ENCODE data around the gene IQCF2.
"Not testable (repeated sequence)": the region's sequence is repeated elsewhere in the genome, so short reads cannot be mapped to it uniquely, and the experiment has no call there.

IQCF2 gene

DNA sequence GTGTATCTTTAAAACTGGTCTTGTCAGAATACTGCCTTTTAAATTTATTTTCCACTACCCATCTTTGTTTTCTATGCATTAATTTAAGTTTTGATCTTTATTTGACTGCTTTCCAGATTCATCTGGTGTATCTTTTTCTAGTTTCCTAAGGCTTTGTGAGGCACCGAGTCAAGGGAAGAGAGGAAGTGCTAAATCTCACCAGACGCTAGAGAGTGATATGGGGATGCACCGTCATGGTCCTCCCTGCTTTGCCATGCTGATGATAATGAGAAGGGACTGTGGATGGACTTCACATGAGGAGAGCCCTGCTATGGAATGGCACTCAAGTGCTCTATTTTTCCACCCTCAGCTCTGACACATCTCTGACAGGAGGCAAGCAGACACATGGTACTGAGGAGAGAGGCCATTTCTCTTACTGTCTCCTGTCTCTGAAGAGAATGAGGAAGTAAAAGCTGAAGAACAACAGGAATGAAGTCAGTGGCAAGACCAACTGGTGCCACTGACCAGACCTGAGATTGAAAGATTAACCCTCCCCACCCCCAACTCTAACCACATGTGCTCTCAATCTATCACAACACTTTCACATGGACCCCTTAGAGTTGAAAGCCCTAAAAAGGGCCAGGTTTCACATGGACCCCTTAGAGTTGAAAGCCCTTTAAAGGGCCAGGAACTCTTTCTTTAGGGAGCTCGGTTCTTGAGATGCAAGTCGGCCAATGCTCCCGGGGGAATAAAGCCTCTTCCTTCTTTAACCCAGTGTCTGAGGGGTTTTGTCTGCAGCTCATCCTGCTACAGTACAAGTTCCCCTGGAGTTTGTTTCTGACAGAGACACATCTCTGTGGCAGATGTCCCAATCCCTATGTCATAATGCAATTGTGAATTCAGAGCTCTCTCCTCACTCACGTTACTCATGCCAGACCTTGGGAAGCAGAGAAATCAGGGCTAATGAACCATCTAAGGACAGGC is at the start of gene IQCF2:
IQCF2 (plus strand) TSS at position 913 of the 963 bp plus-strand sequence. CDS start 52 bp downstream, outside the sequence.
- no peak for DNase-seq (ENCODE audit: low read depth)

DNA sequence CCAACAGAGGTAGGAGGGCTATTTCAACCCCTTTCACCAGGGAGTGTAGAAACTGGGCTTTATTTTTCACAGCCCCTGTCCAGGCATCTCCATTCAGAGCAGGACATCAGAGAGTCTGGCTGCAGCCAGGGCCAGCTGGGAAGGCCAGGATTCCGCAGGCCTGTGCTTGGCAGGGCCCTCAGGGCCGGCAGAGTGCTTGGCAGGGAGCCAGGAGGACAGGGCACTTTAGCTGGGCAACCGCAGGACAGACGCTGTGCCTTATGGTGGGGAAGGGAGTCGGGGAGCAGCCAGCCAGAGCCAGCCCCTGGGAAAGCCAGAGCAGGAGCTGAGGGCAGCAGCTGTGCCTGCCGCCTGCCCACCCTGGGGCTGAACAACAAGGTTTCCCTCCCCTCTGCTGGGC is 47.9 kb upstream of the IQCF2 start:
- DNase-seq (ENCODE audit: low read depth), result no peak

DNA sequence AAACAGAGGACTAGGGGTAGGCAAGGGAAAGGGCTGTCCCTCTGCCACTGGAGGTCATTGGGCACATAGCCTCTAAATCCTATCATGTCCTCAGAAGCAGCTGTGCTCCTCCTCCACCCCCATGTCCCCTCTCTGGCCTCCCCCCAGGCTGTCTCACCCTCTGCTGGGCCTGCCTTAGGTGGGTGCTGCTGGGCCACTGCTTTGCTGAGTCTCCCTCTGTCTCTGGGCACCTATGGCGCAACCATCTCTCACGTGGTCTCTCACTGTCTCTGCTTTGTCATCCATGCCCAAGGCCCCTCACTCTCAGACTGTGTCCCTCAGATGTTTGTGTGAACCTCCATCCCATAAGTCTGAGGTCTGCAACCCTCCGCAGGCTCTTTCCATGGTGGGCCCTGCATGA is 47.4 kb upstream of the IQCF2 start:
- no peak for DNase-seq (ENCODE audit: low read depth)

DNA sequence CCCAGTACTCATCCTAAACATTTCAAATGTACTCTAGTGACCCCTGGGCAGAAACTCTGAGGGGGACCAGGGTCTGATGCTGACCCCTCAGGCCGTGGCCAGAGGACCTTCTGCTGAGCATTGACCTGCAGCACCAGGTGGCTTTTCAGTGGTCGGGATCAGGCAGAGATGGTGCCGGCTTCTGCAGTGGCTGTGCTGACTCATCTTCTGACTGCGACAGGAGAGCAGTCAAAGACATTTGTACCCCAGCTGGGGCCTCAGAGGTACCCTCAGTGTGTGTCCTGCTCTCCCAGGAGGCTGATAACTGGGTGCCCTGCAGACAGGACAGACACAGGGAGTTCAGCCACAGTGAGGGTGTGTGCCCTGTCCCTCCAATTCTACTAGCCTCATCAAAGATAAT is 45.8 kb upstream of the IQCF2 start:
- DNase-seq (ENCODE audit: low read depth), result no peak

GRCh38 chr3:51816723-51817122 is 44.7 kb upstream of the IQCF2 start:
- DNase-seq (ENCODE audit: low read depth), result no peak

GRCh38 chr3:51817375-51817774 is 44.0 kb upstream of the IQCF2 start:
- DNase-seq (ENCODE audit: low read depth), result no peak

GRCh38 chr3:51819151-51819550 is 42.3 kb upstream of the IQCF2 start:
- DNase-seq (ENCODE audit: low read depth), result no peak

DNA sequence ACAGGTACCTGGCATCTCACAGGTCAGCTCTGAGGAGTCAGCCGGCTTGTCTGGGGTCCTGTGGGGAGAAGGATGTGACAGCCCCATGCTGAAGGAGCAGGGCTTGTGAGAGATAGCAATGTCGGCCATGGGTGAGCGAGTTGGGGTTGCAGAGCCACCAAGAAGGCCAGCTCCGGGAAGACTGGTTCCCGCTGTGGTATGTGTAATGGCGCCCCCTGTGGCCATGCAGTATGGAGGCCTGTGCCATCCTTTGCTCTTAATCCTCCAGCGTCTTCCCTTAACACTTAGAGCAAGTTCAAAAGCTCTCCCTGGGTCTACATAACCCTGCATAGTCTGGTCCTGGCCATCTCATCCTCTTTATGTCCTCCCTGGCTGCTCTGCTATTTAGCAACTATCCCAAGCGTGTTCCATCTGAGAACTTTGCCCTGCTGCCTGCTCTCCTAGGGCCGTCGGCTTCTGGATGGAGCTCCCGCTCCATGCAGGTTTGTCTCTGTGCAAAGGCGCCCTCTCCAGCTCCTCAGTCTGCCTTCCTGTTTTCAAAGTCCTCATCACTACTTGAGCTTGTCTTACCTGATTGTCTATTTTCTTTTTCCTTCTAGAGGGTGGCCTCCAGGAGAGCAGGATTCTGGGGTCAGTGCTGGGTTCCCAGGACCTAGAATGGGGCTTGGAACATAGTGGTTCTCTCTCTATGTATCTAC is 41.6 kb upstream of the IQCF2 start:
- no peak for DNase-seq (ENCODE audit: low read depth)

- no peak for DNase-seq (ENCODE audit: low read depth)
These were observed 33.1 kb upstream of the IQCF2 start for GRCh38 chr3:51828297-51828696.

GRCh38 chr3:51830345-51830744 is 31.1 kb upstream of the IQCF2 start:
- DNase-seq (ENCODE audit: low read depth), result no peak

- no peak for DNase-seq (ENCODE audit: low read depth)
These were observed 30.5 kb upstream of the IQCF2 start for GRCh38 chr3:51830836-51831385.

GRCh38 chr3:51836606-51837005 is 24.8 kb upstream of the IQCF2 start:
- no peak for DNase-seq (ENCODE audit: low read depth)

DNA sequence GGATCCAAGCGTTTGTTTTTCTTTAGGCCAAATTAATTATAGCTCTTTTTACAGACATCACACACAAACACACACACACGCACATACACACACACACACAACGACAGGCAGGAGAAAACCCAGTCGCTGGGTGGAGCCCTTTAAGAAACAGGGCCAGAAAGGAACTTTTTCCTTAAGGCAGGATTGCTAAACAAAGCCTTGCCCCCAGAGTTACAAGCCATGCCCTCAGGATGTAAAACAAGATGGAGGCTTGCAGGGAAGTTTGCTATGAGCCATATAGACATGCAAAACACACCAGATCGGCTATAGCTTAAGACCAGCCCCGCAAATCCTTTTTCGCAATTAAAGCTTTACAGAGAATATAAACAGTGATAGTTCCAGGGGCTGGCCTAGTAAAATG is 16.3 kb upstream of the IQCF2 start:
- DNase-seq (ENCODE audit: low read depth), result no peak

DNA sequence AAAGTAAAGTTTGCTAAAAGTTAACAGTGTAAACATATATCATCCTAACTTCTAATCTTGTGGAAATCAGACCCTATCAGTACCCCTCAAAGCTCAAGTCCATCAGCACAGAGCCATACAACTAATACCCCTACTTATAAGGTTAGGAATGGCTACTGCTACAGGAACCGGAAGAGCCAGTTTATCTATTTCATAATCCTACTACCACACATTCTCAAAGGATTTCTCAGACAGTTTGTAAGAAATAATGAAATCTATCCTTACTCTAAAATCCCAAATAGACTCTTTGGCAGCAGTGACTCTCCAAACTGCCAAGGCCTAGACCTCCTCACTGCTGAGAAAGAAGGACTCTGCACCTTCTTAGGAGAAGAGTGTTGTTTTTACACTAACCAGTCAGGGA is 6.0 kb upstream of the IQCF2 start:
- not testable (repeated sequence) for DNase-seq (ENCODE audit: low read depth)

- no peak for DNase-seq (ENCODE audit: low read depth)
These were observed 1.5 kb downstream of the IQCF2 start for GRCh38 chr3:51862886-51863285.

GRCh38 chr3:51868896-51869295 is 7.5 kb downstream of the IQCF2 start:
- not testable (repeated sequence) for DNase-seq (ENCODE audit: low read depth)

DNA sequence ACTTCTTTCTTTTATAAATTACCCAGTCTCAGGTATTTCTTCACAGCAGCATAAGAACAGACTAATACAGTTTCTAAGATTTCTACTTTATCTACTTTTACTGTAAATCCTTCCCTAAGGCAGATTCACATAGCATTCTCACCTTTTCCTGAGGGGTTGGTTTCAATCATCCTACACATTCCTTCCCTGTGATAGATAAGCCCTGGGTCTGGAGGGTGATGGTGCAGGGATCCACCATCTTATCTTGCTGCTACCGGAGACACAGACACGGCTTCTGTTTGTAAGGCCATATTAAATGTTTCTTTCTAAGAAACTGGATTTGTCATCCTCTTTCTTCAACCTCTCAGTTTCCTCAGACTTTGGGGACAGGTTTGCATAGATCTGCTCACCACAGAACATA is 7.9 kb downstream of the IQCF2 start:
- DNase-seq (ENCODE audit: low read depth), result no peak

DNA sequence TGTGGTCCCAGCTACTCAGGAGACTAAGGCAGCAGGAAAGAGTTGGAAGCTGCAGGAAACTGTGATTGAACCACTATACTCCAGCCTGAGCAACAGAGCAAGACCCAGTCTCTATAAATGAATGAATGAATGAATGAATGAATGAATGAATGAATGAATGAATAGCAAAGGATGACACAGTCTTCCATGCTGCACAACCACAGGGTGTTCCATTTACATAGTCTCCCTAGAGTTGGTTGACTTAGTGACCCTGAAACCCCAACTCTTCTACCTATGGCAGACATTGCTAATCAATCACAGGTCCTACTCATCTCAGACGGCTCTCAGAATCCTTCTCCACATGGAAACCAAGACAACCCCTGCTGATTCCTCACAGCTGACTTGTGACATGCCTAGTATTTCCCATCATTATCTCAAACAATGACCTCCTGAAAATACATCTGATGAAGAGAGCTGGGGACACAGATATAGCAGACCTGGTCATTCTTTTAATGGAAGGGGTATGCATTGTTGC is 11.9 kb downstream of the IQCF2 start:
- no peak for DNase-seq (ENCODE audit: low read depth)

DNA sequence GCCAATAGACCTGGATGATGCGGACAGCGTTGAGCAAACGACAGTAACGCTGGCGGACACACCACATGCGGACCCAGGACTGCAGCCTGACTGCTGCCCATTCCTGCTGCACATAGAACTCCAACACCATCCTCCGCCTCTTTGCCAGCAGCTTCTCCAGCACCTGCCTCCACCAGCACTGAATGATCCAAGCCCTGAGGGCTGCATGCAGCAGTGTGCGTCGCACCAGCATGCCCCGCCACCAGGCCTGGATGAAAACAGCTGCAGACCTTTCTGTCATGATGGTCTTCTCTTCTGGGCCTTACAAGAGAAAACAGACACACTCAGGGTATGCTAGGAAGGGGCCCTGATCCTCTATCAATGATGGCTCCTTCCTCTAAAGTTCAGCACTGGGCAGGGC is 12.5 kb downstream of the IQCF2 start:
- DNase-seq (ENCODE audit: low read depth), result no peak

DNA sequence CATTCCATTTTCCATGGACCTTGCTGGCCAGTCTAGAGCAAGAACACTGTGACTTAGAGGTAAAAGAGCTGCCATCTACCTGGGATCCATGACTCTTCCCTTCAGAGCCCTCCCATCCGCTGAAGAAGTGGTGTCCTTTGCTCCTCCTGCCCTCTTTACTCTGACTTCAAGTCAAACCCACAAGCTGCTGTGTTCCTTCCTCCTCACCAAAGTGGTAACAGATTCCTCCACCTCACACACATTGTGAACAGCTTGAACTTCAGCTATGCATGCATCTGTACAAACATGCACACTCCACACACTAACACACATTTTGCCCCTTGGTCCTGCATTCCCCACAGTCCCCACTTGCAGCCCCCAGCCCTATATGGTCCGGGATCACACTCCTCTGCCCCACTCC is 13.0 kb downstream of the IQCF2 start:
- no peak for DNase-seq (ENCODE audit: low read depth)

DNA sequence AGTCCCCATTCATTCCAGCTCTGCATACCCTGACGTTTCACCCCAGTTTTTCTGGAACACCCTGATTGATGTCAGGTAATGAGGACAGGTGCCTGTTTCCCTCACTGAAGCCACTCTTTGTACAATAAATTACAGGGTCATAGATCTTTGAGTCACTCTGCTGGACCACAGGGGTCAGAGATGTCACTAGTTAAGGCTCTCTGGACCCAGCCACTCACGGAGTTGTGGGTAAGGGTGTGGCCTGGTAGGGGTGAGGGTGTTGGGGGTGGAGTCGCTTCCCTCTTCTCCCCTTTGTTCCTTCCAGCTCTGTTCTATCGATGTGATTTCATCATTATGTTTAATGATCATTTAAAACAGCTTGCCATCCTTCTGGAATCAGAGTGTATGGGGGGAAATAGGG is 13.5 kb downstream of the IQCF2 start:
- no peak for DNase-seq (ENCODE audit: low read depth)

DNA sequence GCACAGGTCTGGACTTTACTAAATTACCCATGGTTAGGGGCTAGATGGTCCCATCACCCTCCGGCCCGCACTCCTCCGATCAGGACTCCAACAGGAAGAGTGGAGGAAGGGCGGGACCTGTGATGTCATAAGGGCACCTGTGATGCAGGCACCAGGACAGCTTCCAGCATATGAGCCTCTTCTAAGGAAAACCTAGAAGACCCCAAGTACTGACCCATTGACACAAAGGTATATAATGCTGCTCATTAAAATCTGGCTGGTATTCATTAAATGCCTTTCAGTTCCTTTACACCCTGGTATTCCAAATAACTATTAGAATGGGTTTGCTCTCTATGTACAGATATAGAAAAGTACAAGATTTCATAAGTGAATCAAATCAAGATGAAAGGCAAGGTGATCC is 14.1 kb downstream of the IQCF2 start, which contains the start of gene IQCF5:
IQCF5 (minus strand) TSS at position 101 of the 400 bp plus-strand sequence; CDS start at position 31, 70 bp downstream.
- DNase-seq (ENCODE audit: low read depth), result no peak

GRCh38 chr3:51876186-51876585 is 14.8 kb downstream of the IQCF2 start:
- DNase-seq (ENCODE audit: low read depth), result no peak

All from stimulated activated CD8-positive, alpha-beta memory T cell treated with anti-CD3 and anti-CD28 coated beads, Interleukin-15, amount 100 ng/mL, for 24 hours (primary cell).